ENCODE results near the gene MCC. TPM values are rescaled to one million over a fixed set of nuclear protein-coding genes. Genes with fewer than 3 reads are reported as not detected.

Gene MCC
- total RNA-seq, 3 donors from 2014 or later, result 1.2 to 2.9 (median 2.5) TPM

GRCh38 chr5:113099822-113100221 lies 388.4 kb downstream of the MCC start:
- Mint-ChIP-seq H3K27me3 (ENCODE audit: low read depth) (no peaks in the 10 kb centered on the region), H3K4me1 (ENCODE audit: low read depth) (no peaks in the 10 kb centered on the region), H3K9me3 (no peaks in the 10 kb centered on the region), H3K36me3 (ENCODE audit: insufficient read depth) (peaks cover 5% of the 10 kb centered on the region), H3K4me3 (no peak overlapping the region)
- DNase-seq (no peak), ATAC-seq (no peak)

GRCh38 chr5:113098378-113098777 lies 389.9 kb downstream of the MCC start:
- H3K4me1 Mint-ChIP-seq (ENCODE audit: low read depth), result no peaks in the 10 kb centered on the region
- H3K36me3 Mint-ChIP-seq (ENCODE audit: insufficient read depth), result peaks cover 5% of the 10 kb centered on the region
- H3K4me3 Mint-ChIP-seq, result no peak overlapping the region
- no peaks in the 10 kb centered on the region for H3K9me3 Mint-ChIP-seq
- ATAC-seq (no peak), DNase-seq (no peak)
- no peaks in the 10 kb centered on the region for H3K27me3 Mint-ChIP-seq (ENCODE audit: low read depth)

- ATAC-seq, result no peak
- H3K4me1 Mint-ChIP-seq (ENCODE audit: low read depth), result peaks cover under 1% of the 10 kb centered on the region
- H3K4me3 Mint-ChIP-seq, result no peak overlapping the region
- DNase-seq, result no peak
- H3K36me3 Mint-ChIP-seq (ENCODE audit: insufficient read depth), result no peaks in the 10 kb centered on the region
- no peaks in the 10 kb centered on the region for H3K27me3 Mint-ChIP-seq (ENCODE audit: low read depth)
- H3K9me3 Mint-ChIP-seq, result no peaks in the 10 kb centered on the region
Measured at GRCh38 chr5:113095831-113096230, 392.4 kb downstream of the MCC start.

GRCh38 chr5:113093558-113093957 lies 394.7 kb downstream of the MCC start:
- DNase-seq (no peak), ATAC-seq (no peak)
- Mint-ChIP-seq H3K4me1 (ENCODE audit: low read depth) (peaks cover 6% of the 10 kb centered on the region), H3K27me3 (ENCODE audit: low read depth) (no peaks in the 10 kb centered on the region), H3K36me3 (ENCODE audit: insufficient read depth) (peaks cover 3% of the 10 kb centered on the region), H3K4me3 (no peak overlapping the region), H3K9me3 (no peaks in the 10 kb centered on the region)

- H3K9me3 Mint-ChIP-seq, result no peaks in the 10 kb centered on the region
- DNase-seq (no peak), ATAC-seq (no peak)
- no peaks in the 10 kb centered on the region for H3K27me3 Mint-ChIP-seq (ENCODE audit: low read depth)
- H3K4me3 Mint-ChIP-seq, result no peak overlapping the region
- peaks cover 3% of the 10 kb centered on the region for H3K36me3 Mint-ChIP-seq (ENCODE audit: insufficient read depth)
- H3K4me1 Mint-ChIP-seq (ENCODE audit: low read depth), result peaks cover 6% of the 10 kb centered on the region
Measured at GRCh38 chr5:113092683-113093082, 395.6 kb downstream of the MCC start.

- Mint-ChIP-seq H3K9me3 (no peaks in the 10 kb centered on the region), H3K4me3 (no peak overlapping the region), H3K36me3 (ENCODE audit: insufficient read depth) (peaks cover 3% of the 10 kb centered on the region), H3K27me3 (ENCODE audit: low read depth) (no peaks in the 10 kb centered on the region), H3K4me1 (ENCODE audit: low read depth) (peaks cover 6% of the 10 kb centered on the region)
- DNase-seq (no peak), ATAC-seq (no peak)
Measured at GRCh38 chr5:113091622-113092021, 396.6 kb downstream of the MCC start.

GRCh38 chr5:113090336-113091106 lies 397.7 kb downstream of the MCC start:
- DNase-seq, result no peak
- ATAC-seq, result peak; percentile 64 to 73

GRCh38 chr5:113089653-113090335 lies 398.5 kb downstream of the MCC start:
- H3K36me3 Mint-ChIP-seq (ENCODE audit: insufficient read depth), result peaks cover 3% of the 10 kb centered on the region
- no peaks in the 10 kb centered on the region for H3K27me3 Mint-ChIP-seq (ENCODE audit: low read depth)
- no peak overlapping the region for H3K4me3 Mint-ChIP-seq
- ATAC-seq (no peak), DNase-seq (no peak)
- peaks cover 6% of the 10 kb centered on the region for H3K4me1 Mint-ChIP-seq (ENCODE audit: low read depth)
- no peaks in the 10 kb centered on the region for H3K9me3 Mint-ChIP-seq

More at GRCh38 chr5:113090336-113091106, 397.7 kb downstream of the MCC start:
- H3K27me3 Mint-ChIP-seq (ENCODE audit: low read depth), result no peaks in the 10 kb centered on the region
- no peak overlapping the region for H3K4me3 Mint-ChIP-seq
- peaks cover 6% of the 10 kb centered on the region for H3K4me1 Mint-ChIP-seq (ENCODE audit: low read depth)
- H3K9me3 Mint-ChIP-seq, result no peaks in the 10 kb centered on the region
- H3K36me3 Mint-ChIP-seq (ENCODE audit: insufficient read depth), result peaks cover 3% of the 10 kb centered on the region

- Mint-ChIP-seq H3K36me3 (ENCODE audit: insufficient read depth) (peaks cover 8% of the 10 kb centered on the region), H3K27me3 (ENCODE audit: low read depth) (no peaks in the 10 kb centered on the region), H3K9me3 (no peaks in the 10 kb centered on the region), H3K4me1 (ENCODE audit: low read depth) (peaks cover 6% of the 10 kb centered on the region), H3K4me3 (no peak overlapping the region)
- DNase-seq (no peak), ATAC-seq (no peak)
Measured at GRCh38 chr5:113087976-113088514, 400.2 kb downstream of the MCC start.

GRCh38 chr5:113085880-113086409 lies 402.3 kb downstream of the MCC start:
- no peaks in the 10 kb centered on the region for H3K9me3 Mint-ChIP-seq
- H3K36me3 Mint-ChIP-seq (ENCODE audit: insufficient read depth), result peaks cover 10% of the 10 kb centered on the region
- ATAC-seq (no peak), DNase-seq (no peak)
- peaks cover 6% of the 10 kb centered on the region for H3K4me1 Mint-ChIP-seq (ENCODE audit: low read depth)
- H3K27me3 Mint-ChIP-seq (ENCODE audit: low read depth), result no peaks in the 10 kb centered on the region
- no peak overlapping the region for H3K4me3 Mint-ChIP-seq

- no peaks in the 10 kb centered on the region for H3K9me3 Mint-ChIP-seq
- ATAC-seq (no peak), DNase-seq (no peak)
- H3K4me1 Mint-ChIP-seq (ENCODE audit: low read depth), result no peaks in the 10 kb centered on the region
- no peak overlapping the region for H3K4me3 Mint-ChIP-seq
- no peaks in the 10 kb centered on the region for H3K27me3 Mint-ChIP-seq (ENCODE audit: low read depth)
- H3K36me3 Mint-ChIP-seq (ENCODE audit: insufficient read depth), result peaks cover 10% of the 10 kb centered on the region
Measured at GRCh38 chr5:113085084-113085414, 403.2 kb downstream of the MCC start.

- ATAC-seq (no peak), DNase-seq (no peak)
- Mint-ChIP-seq H3K9me3 (no peaks in the 10 kb centered on the region), H3K4me1 (ENCODE audit: low read depth) (no peaks in the 10 kb centered on the region), H3K4me3 (no peak overlapping the region), H3K36me3 (ENCODE audit: insufficient read depth) (peaks cover 7% of the 10 kb centered on the region), H3K27me3 (ENCODE audit: low read depth) (no peaks in the 10 kb centered on the region)
Measured at GRCh38 chr5:113084402-113085083, 403.7 kb downstream of the MCC start.

GRCh38 chr5:113083481-113083880 lies 404.8 kb downstream of the MCC start:
- peaks cover 7% of the 10 kb centered on the region for H3K36me3 Mint-ChIP-seq (ENCODE audit: insufficient read depth)
- no peaks in the 10 kb centered on the region for H3K9me3 Mint-ChIP-seq
- no peak for ATAC-seq

GRCh38 chr5:113082547-113082905 lies 405.7 kb downstream of the MCC start:
- ATAC-seq (no peak), DNase-seq (no peak)
- Mint-ChIP-seq H3K36me3 (ENCODE audit: insufficient read depth) (peaks cover 8% of the 10 kb centered on the region), H3K4me1 (ENCODE audit: low read depth) (no peaks in the 10 kb centered on the region), H3K27me3 (ENCODE audit: low read depth) (no peaks in the 10 kb centered on the region), H3K4me3 (no peak overlapping the region), H3K9me3 (no peaks in the 10 kb centered on the region)

More at GRCh38 chr5:113083481-113083880, 404.8 kb downstream of the MCC start:
- Mint-ChIP-seq H3K4me1 (ENCODE audit: low read depth) (no peaks in the 10 kb centered on the region), H3K27me3 (ENCODE audit: low read depth) (no peaks in the 10 kb centered on the region), H3K4me3 (no peak overlapping the region)
- DNase-seq, result no peak
